Peyer's patch (tissue), 4 donors: Measurements from ENCODE around the gene DPH2.

ENCODE experiments used
- POLR2A ChIP-seq, 2 donors: fragments of 450-650 bp; IDR thresholded peaks; one replicate each; pipeline ENCODE4 v1.5.1; 2017; ENCODE audit warnings: antibody characterized with exemption in 2 of 2, mild to moderate bottlenecking in 2 of 2, moderate library complexity in 2 of 2
- TF ChIP-seq, protein P1 (sequence below), 6 experiments: fragments of 450-650 bp in 4 of 6; fragments of 200-600 bp in 2 of 6; sonication (generic) in 1 of 6; IDR thresholded peaks; one replicate each; pipeline ENCODE4 v1.5.1; 2017 to 2019; ENCODE audit warnings: antibody characterized with exemption in 6 of 6, mild to moderate bottlenecking in 3 of 6, moderate library complexity in 1 of 6

DNA sequence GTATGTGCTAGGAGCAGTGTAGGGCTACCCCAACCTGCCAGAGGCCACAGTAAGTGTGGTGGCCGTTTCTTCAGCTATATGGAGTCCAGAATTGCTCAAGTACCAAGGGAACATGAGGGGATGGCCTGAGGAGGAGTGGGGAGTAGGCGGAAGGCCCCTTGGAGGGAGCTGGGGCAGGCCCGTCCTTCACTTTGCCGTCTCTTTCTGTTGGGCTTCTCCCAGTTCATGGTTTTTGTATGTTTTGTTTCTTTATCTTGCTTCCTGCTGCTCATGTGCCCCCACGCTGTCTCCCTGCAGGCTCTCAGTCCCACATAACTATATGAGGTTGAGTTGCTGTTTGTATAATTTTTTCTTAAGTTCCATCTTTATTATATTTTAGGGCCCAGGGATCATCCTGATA lies 5.9 kb upstream of the DPH2 start:
- TF ChIP-seq, protein P1, sequence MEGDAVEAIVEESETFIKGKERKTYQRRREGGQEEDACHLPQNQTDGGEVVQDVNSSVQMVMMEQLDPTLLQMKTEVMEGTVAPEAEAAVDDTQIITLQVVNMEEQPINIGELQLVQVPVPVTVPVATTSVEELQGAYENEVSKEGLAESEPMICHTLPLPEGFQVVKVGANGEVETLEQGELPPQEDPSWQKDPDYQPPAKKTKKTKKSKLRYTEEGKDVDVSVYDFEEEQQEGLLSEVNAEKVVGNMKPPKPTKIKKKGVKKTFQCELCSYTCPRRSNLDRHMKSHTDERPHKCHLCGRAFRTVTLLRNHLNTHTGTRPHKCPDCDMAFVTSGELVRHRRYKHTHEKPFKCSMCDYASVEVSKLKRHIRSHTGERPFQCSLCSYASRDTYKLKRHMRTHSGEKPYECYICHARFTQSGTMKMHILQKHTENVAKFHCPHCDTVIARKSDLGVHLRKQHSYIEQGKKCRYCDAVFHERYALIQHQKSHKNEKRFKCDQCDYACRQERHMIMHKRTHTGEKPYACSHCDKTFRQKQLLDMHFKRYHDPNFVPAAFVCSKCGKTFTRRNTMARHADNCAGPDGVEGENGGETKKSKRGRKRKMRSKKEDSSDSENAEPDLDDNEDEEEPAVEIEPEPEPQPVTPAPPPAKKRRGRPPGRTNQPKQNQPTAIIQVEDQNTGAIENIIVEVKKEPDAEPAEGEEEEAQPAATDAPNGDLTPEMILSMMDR (IDR thresholded peaks at IDR 0.05): no peak
- TF ChIP-seq POLR2A (IDR thresholded peaks at IDR 0.05): no peak
